Natural killer cell (primary cell): ENCODE measurements around the gene NPPB. TPM values are rescaled to one million over a fixed set of nuclear protein-coding genes. Genes with fewer than 3 reads are reported as not detected.

Experiments
- ATAC-seq, 3 donors: fragments of 150-1000 bp in 2 of 3; fragments of 200-7000 bp in 1 of 3; cut with Tn5 transposase; 1 replicate in 1 of 3; 2 replicates in 2 of 3; pipeline ENCODE4 v1.10.0; 2021; ENCODE audit warnings: mild to moderate bottlenecking in 2 of 3, moderate library complexity in 2 of 3
- DNase-seq, 2 donors: peaks; one replicate each; pipeline versions ENCODE4 v3.0.0 to v3.0.0-alpha.2; 2013 to 2021; ENCODE audit warnings: mixed read lengths in 1 of 2
- H3K27ac ChIP-seq: one replicate; pipeline ENCODE4 v1.5.1; 2013; ENCODE audit warnings: mild to moderate bottlenecking, low read length
- H3K27me3 ChIP-seq: one replicate; pipeline ENCODE4 v1.6.1; 2013; ENCODE audit warnings: low read length; ENCODE audit not compliant: control insufficient read depth, insufficient read depth
- H3K36me3 ChIP-seq: one replicate; pipeline ENCODE4 v1.6.1; 2013; ENCODE audit warnings: low read length; ENCODE audit not compliant: control insufficient read depth, insufficient read depth
- H3K4me1 ChIP-seq: one replicate; pipeline ENCODE4 v1.6.1; 2013; ENCODE audit warnings: low read length; ENCODE audit not compliant: control insufficient read depth, insufficient read depth
- H3K4me3 ChIP-seq: one replicate; pipeline ENCODE4 v1.5.1; 2013; ENCODE audit warnings: low read length
- H3K9me3 ChIP-seq: one replicate; pipeline ENCODE4 v1.6.1; 2013; ENCODE audit warnings: low read length; ENCODE audit not compliant: control insufficient read depth, insufficient read depth
- H3K27ac Mint-ChIP-seq, 2 donors: one replicate each; pipeline ENCODE4 v1.8.0; 2022; ENCODE audit warnings: mild to moderate bottlenecking in 2 of 2, mixed read lengths in 2 of 2, moderate library complexity in 1 of 2
- H3K27me3 Mint-ChIP-seq, 2 donors: one replicate each; pipeline ENCODE4 v1.8.0; 2022; ENCODE audit warnings: low read depth in 2 of 2, mixed read lengths in 2 of 2
- H3K36me3 Mint-ChIP-seq: one replicate; pipeline ENCODE4 v1.8.0; 2022; ENCODE audit warnings: mixed read lengths
- H3K4me1 Mint-ChIP-seq, 2 donors: one replicate each; pipeline ENCODE4 v1.8.0; 2022; ENCODE audit warnings: mixed read lengths in 2 of 2
- H3K4me3 Mint-ChIP-seq: one replicate; pipeline ENCODE4 v1.8.0; 2022; ENCODE audit warnings: mild to moderate bottlenecking, moderate library complexity, mixed read lengths
- H3K9me3 Mint-ChIP-seq, 2 donors: one replicate each; pipeline ENCODE4 v1.8.0; 2022; ENCODE audit warnings: mixed read lengths in 2 of 2
- WGBS: methylation state at CpG from one replicate; pipeline ENCODE4 v1.1.7; 2013; ENCODE audit warnings: missing lambda C conversion rate; ENCODE audit not compliant: insufficient coverage; 5-methylcytosine and 5-hydroxymethylcytosine counted together
- intact Hi-C: fragments of 100-400 bp; cut with micrococcal nuclease; formaldehyde crosslinking; loops from one replicate; pipeline ENCODE4 v1.14.2; 2022
- total RNA-seq, 4 donors: library from RNA; stranded (reverse); fragments of 120-200 nt in 1 of 4; gene quantifications; one replicate each; pipeline versions ENCODE4 v1.2.3 to v1.2.4, GENCODE V29; 2013 to 2022
- TF ChIP-seq, protein P1 (sequence below): fragments of 200-600 bp; IDR thresholded peaks from one replicate; pipeline ENCODE4 v1.8.0; 2022; ENCODE audit warnings: antibody characterized with exemption

The NPPB gene
- total RNA-seq, 3 donors from 2014 or later (not counting 1 experiment from before 2014, with no cell fraction given), result not detected

DNA sequence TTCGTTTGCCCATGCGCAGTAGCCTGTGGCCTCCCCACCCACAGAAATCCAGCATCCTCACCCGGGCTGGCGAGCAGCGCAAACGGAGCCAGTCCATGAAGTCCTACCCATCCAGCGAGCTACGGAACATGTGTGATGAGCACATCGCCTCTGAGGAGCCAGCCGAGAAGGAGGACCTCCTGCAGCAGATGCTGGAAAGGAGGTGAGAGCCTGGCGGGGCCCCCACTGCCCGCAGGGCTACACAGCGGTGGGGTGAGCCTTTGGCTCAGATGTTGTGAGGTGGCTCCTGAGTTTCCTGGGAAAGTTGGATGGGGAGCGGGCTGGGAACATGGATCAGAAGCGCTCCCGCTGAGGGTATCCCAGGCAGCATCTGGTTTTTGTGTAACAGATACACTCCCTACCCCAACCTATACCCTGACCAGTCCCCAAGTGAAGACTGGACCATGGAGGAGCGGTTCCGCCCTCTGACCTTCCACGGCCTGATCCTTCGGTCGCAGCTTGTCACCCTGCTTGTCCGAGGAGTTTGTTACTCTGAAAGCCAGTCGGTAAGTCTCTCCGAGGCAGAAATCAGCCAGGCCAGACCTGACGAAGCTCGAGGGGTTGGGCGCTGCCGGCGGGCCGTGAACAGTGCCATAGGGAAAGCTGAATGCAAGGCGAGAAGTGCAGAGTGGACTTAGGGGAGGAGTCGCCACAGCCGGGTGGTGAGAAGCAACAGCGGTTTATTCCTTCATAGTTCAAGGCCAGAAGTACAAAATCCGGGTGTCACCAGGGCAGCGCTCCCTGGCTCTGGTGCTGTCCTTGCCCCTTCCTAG lies 21.6 kb downstream of the NPPB start:
- intact Hi-C loops, result no loop called here
- 95% methylated on average over 36 of the region's 36 CpGs for WGBS

DNA sequence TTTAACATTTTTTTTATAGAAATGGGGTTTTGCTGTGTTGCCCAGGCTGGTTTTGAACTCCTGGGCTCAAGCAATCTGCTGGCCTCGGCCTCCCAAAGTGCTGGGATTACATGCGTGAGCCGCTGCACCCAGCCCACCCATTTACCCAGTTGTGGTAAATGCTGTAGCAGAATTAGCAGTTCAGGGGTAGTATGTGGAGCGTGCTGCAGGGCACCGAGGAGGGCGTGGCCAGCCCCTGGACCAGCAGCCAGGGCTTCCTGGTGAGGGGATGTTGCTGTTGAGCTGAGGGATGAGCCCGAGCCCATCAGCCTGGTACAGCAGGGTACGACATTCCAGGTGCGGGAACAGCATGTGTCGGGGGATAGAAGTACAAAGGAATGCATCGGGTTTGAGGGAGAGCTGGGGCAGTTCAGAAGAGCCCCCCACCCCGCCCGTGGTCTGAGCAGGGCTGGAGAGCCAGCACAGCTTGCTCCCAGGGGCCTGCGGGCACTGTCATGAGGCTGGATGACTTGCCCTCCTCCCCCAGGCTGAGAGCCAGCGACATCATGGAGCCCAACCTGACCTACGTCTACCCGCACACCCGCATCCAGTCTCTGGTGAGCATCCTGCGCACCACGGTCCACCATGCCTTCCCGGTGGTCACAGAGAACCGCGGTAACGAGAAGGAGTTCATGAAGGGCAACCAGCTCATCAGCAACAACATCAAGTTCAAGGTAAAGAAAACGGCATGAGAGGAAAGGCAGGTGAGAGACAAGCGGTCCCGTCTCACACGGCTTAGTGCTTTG lies 23.1 kb downstream of the NPPB start:
- TF ChIP-seq, protein P1, sequence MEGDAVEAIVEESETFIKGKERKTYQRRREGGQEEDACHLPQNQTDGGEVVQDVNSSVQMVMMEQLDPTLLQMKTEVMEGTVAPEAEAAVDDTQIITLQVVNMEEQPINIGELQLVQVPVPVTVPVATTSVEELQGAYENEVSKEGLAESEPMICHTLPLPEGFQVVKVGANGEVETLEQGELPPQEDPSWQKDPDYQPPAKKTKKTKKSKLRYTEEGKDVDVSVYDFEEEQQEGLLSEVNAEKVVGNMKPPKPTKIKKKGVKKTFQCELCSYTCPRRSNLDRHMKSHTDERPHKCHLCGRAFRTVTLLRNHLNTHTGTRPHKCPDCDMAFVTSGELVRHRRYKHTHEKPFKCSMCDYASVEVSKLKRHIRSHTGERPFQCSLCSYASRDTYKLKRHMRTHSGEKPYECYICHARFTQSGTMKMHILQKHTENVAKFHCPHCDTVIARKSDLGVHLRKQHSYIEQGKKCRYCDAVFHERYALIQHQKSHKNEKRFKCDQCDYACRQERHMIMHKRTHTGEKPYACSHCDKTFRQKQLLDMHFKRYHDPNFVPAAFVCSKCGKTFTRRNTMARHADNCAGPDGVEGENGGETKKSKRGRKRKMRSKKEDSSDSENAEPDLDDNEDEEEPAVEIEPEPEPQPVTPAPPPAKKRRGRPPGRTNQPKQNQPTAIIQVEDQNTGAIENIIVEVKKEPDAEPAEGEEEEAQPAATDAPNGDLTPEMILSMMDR, result no peak
- Mint-ChIP-seq H3K4me1 (peaks cover 5 to 6% of the 10 kb centered on the region in 2 donors), H3K4me3 (no peak overlapping the region), H3K27ac (no peak overlapping the region), H3K27me3 (no peaks in the 10 kb centered on the region), H3K36me3 (peaks cover 6% of the 10 kb centered on the region), H3K9me3 (no peaks in the 10 kb centered on the region)
- Histone ChIP-seq H3K27ac (no peak overlapping the region), H3K27me3 (no peaks in the 10 kb centered on the region), H3K4me1 (no peaks in the 10 kb centered on the region), H3K36me3 (peaks cover 63% of the 10 kb centered on the region), H3K4me3 (no peak overlapping the region), H3K9me3 (no peaks in the 10 kb centered on the region)
- ATAC-seq, result no peak
- intact Hi-C loops, result no loop called here
- DNase-seq, result no peak
- 96% methylated on average over 28 of the region's 28 CpGs for WGBS

More for the DNA sequence above, 21.6 kb downstream of the NPPB start:
- Histone ChIP-seq H3K4me1 (peaks cover 3% of the 10 kb centered on the region), H3K27ac (no peak overlapping the region), H3K27me3 (no peaks in the 10 kb centered on the region), H3K9me3 (no peaks in the 10 kb centered on the region), H3K4me3 (no peak overlapping the region), H3K36me3 (peaks cover 73% of the 10 kb centered on the region)
- Mint-ChIP-seq H3K4me3 (no peak overlapping the region), H3K27me3 (no peaks in the 10 kb centered on the region), H3K9me3 (no peaks in the 10 kb centered on the region), H3K36me3 (peaks cover 6% of the 10 kb centered on the region), H3K4me1 (peaks cover 5 to 6% of the 10 kb centered on the region in 2 donors), H3K27ac (no peak overlapping the region)
- TF ChIP-seq, protein P1, result no peak
- no peak for DNase-seq
- no peak for ATAC-seq

DNA sequence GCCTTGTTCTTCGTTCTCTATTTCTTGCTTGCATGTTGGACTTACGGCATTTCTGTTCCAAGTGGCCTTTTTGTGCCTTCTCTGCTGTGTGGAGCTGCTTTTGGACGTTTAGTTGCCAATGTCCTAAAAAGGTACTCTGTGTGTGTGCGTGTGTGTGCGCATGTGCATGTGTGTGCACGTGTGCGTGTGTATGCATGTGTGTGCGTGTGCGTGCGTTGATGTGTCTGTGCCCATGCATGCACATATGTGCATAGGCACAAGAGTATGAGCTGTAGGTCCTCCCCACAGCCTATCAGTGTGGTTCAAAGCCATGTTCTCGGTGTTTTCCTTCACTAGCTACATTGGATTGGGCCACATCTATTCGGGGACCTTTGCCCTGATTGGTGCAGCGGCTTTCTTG lies 24.8 kb downstream of the NPPB start:
- no peak overlapping the region for H3K4me3 ChIP-seq
- H3K27ac ChIP-seq, result no peak overlapping the region
- Mint-ChIP-seq H3K27ac (no peak overlapping the region), H3K36me3 (peaks cover 6% of the 10 kb centered on the region), H3K4me1 (peaks cover 5% of the 10 kb centered on the region in 2 donors), H3K4me3 (no peak overlapping the region), H3K9me3 (no peaks in the 10 kb centered on the region), H3K27me3 (no peaks in the 10 kb centered on the region)
- intact Hi-C loops, result no loop called here
- peaks cover 66% of the 10 kb centered on the region for H3K36me3 ChIP-seq
- 95% methylated on average over 13 of the region's 13 CpGs for WGBS
- DNase-seq (no peak), ATAC-seq (no peak)
- H3K9me3 ChIP-seq, result no peaks in the 10 kb centered on the region
- H3K27me3 ChIP-seq, result no peaks in the 10 kb centered on the region
- TF ChIP-seq, protein P1, result no peak
- H3K4me1 ChIP-seq, result no peaks in the 10 kb centered on the region
